Left lung (tissue), 10 donors: ENCODE results near the gene PRSS36. TPM values are rescaled to one million over a fixed set of nuclear protein-coding genes. Genes with fewer than 3 reads are reported as not detected.
A peak's percentile ranks its signal among the peaks of the same experiment; 100 is the strongest.

Experiments used
- ATAC-seq: fragments of 200-7000 bp; cut with Tn5 transposase; one replicate; pipeline ENCODE4 v1.9.1; 2020; ENCODE audit warnings: moderate library complexity
- DNase-seq, 4 donors: peaks; one replicate each; pipeline ENCODE4 v3.0.0-alpha.2; 2013 to 2020
- H3K27ac ChIP-seq, 2 donors: fragments of 200-600 bp; sonication (generic) in 1 of 2; one replicate each; pipeline versions ENCODE4 v1.5.0 to v1.8.0; 2020 to 2021
- H3K27me3 ChIP-seq, 2 donors: fragments of 200-600 bp; sonication (generic) in 1 of 2; one replicate each; pipeline versions ENCODE4 v1.5.0 to v1.8.0; 2020 to 2021
- H3K36me3 ChIP-seq, 2 donors: fragments of 200-600 bp; sonication (generic) in 1 of 2; one replicate each; pipeline versions ENCODE4 v1.5.0 to v1.8.0; 2020 to 2021
- H3K4me1 ChIP-seq, 2 donors: fragments of 200-600 bp; one replicate each; pipeline ENCODE4 v1.8.0; 2021
- H3K4me3 ChIP-seq, 2 donors: fragments of 200-600 bp; sonication (generic) in 1 of 2; one replicate each; pipeline versions ENCODE4 v1.5.0 to v1.8.0; 2020 to 2021; ENCODE audit warnings: mild to moderate bottlenecking in 1 of 2
- H3K9me3 ChIP-seq, 2 donors: fragments of 200-600 bp; sonication (generic) in 1 of 2; one replicate each; pipeline versions ENCODE4 v1.5.0 to v1.8.0; 2020 to 2021
- CTCF ChIP-seq, 2 donors: fragments of 200-600 bp; sonication (generic) in 1 of 2; IDR thresholded peaks; one replicate each; pipeline versions ENCODE4 v1.5.0 to v1.8.0; 2021; ENCODE audit warnings: antibody characterized with exemption in 2 of 2
- intact Hi-C, 2 donors: fragments of 100-400 bp; cut with DNase I; formaldehyde crosslinking; loops; one replicate each; pipeline versions ENCODE4 v1.11.2 to v1.14.2; 2022
- polyA plus RNA-seq, 6 donors: library from polyadenylated mRNA; unstranded; fragments of 120-200 nt; gene quantifications; one replicate each; pipeline ENCODE4 v1.2.1, GENCODE V29; 2013; ENCODE audit not compliant: insufficient read length in 6 of 6
- total RNA-seq, 2 donors: library from RNA; stranded (reverse); fragmentation: NEBNext Ultra II Directional; extraction: Animal tissue kit (Norgen Biotek cat#: 25700); gene quantifications; one replicate each; pipeline ENCODE4 v1.2.1, GENCODE V29; 2021
- donor health status: DM: no; HTN: yes; CAD: no.
- donor health status: DM: no; HTN: no; CAD: no.

Gene PRSS36
- total and polyA plus RNA-seq, 8 donors, result 0.70 to 5.8 (median 2.1) TPM

GRCh38 chr16:31093132-31093703 lies 56.6 kb downstream of the PRSS36 start:
- peaks cover 0 to 27% of the 10 kb centered on the region in 2 donors for H3K4me1 ChIP-seq
- no peak overlapping the region for H3K27ac ChIP-seq
- intact Hi-C loops, result no loop called here
- no peak for DNase-seq
- no peak for TF ChIP-seq CTCF (IDR thresholded peaks at IDR 0.05)
- H3K27me3 ChIP-seq, result no peaks in the 10 kb centered on the region
- ATAC-seq, result no peak
- H3K36me3 ChIP-seq, result peaks cover 0 to 32% of the 10 kb centered on the region in 2 donors
- H3K4me3 ChIP-seq, result peak overlapping the region; percentile 74 to 86
- H3K9me3 ChIP-seq, result no peaks in the 10 kb centered on the region

- Histone ChIP-seq H3K27ac (no peak overlapping the region), H3K4me3 (no peak overlapping the region), H3K9me3 (no peaks in the 10 kb centered on the region), H3K27me3 (no peaks in the 10 kb centered on the region), H3K4me1 (peaks cover 0 to 27% of the 10 kb centered on the region in 2 donors), H3K36me3 (peaks cover 0 to 40% of the 10 kb centered on the region in 2 donors)
- intact Hi-C loops, result no loop called here
- DNase-seq (no peak), ATAC-seq (no peak)
- no peak for TF ChIP-seq CTCF (IDR thresholded peaks at IDR 0.05)
Measured at GRCh38 chr16:31092330-31092729, 57.5 kb downstream of the PRSS36 start.

DNA sequence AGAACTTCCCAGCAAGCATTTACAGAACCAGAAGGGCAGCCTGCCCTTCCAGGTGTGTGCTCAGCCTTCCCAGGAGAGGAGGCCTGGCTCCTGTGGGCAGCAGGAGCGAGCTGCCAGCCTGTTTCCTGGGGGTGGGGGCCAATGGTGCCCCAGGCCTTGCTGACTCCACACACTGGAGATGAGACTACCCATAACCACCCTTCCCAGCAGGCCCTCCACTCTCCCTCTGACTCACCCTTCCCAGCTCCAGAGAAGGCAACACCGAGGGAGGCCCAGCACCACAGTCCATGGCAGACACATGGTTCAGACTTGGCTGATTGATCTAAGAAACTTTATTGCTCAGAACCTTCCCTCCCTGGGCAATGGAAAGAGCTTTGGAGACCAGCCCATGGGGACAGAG lies 59.3 kb downstream of the PRSS36 start:
- intact Hi-C loops, result no loop called here
- ATAC-seq, result no peak

GRCh38 chr16:31089199-31089598 lies 60.7 kb downstream of the PRSS36 start:
- intact Hi-C loops, result no loop called here
- ATAC-seq, result no peak

More for the DNA sequence above, 59.3 kb downstream of the PRSS36 start:
- H3K4me3 ChIP-seq, result no peak overlapping the region
- no peaks in the 10 kb centered on the region for H3K9me3 ChIP-seq
- peaks cover 0 to 20% of the 10 kb centered on the region in 2 donors for H3K4me1 ChIP-seq
- TF ChIP-seq CTCF (IDR thresholded peaks at IDR 0.05), result no peak
- peaks cover 0 to 57% of the 10 kb centered on the region in 2 donors for H3K36me3 ChIP-seq
- DNase-seq, result no peak
- no peak overlapping the region for H3K27ac ChIP-seq
- H3K27me3 ChIP-seq, result no peaks in the 10 kb centered on the region

More at GRCh38 chr16:31089199-31089598, 60.7 kb downstream of the PRSS36 start:
- Histone ChIP-seq H3K36me3 (peaks cover 0 to 70% of the 10 kb centered on the region in 2 donors), H3K9me3 (no peaks in the 10 kb centered on the region), H3K4me3 (no peak overlapping the region), H3K27ac (no peak overlapping the region), H3K27me3 (no peaks in the 10 kb centered on the region), H3K4me1 (peaks cover 0 to 11% of the 10 kb centered on the region in 2 donors)
- no peak for DNase-seq
- TF ChIP-seq CTCF (IDR thresholded peaks at IDR 0.05), result no peak

Other genes starting within 250 kb of the PRSS36 start
- gene FBXL19, start 226.5 kb downstream of the PRSS36 start, total RNA-seq, result 10 to 100 TPM; 11.2 to 18.7 TPM
- 10 to 100 TPM; 13.8 to 26.8 (median 20.9) TPM for gene FBXL19, start 226.5 kb downstream of the PRSS36 start, polyA plus RNA-seq
- gene ORAI3, start 201.0 kb downstream of the PRSS36 start, total RNA-seq, result 10 to 100 TPM; 20.7 to 23.2 TPM
- gene ORAI3, start 201.0 kb downstream of the PRSS36 start, polyA plus RNA-seq, result 10 to 100 TPM; 16.9 to 20.7 (median 18.6) TPM
- gene SETD1A, start 192.3 kb downstream of the PRSS36 start, total RNA-seq, result 10 to 100 TPM; 12.1 to 16.4 TPM
- gene SETD1A, start 192.3 kb downstream of the PRSS36 start, polyA plus RNA-seq, result 10 to 100 TPM; 14.7 to 21.5 (median 15.3) TPM
- 10 to 100 TPM; 25.9 to 28.4 TPM for gene HSD3B7, start 164.9 kb downstream of the PRSS36 start, total RNA-seq
- 1 to 10 TPM; 3.9 to 5.1 (median 4.5) TPM for gene HSD3B7, start 164.9 kb downstream of the PRSS36 start, polyA plus RNA-seq
- under 1 TPM; 0.47 to 0.50 TPM for gene STX1B, start 139.4 kb downstream of the PRSS36 start, total RNA-seq
- under 1 TPM; 0.24 to 0.85 (median 0.60) TPM for gene STX1B, start 139.4 kb downstream of the PRSS36 start, polyA plus RNA-seq
- 10 to 100 TPM; 65.4 to 84.8 TPM for gene STX4, start 116.5 kb downstream of the PRSS36 start, total RNA-seq
- 10 to 100 TPM; 37.7 to 47.6 (median 42.0) TPM for gene STX4, start 116.5 kb downstream of the PRSS36 start, polyA plus RNA-seq
- 10 to 100 TPM; 11.8 to 12.2 TPM for gene ZNF668, start 75.8 kb downstream of the PRSS36 start, total RNA-seq
- gene ZNF668, start 75.8 kb downstream of the PRSS36 start, polyA plus RNA-seq, result 1 to 10 TPM; 3.8 to 5.9 (median 5.4) TPM
- gene ZNF646, start 75.6 kb downstream of the PRSS36 start, total RNA-seq, result 10 to 100 TPM; 15.1 to 18.1 TPM
- 10 to 100 TPM; 11.3 to 14.6 (median 12.9) TPM for gene ZNF646, start 75.6 kb downstream of the PRSS36 start, polyA plus RNA-seq
- gene PRSS53, start 61.1 kb downstream of the PRSS36 start, total RNA-seq, result 1 to 10 TPM; 1.9 to 2.9 TPM
- 1 to 10 TPM in 5 of 6 donors, under 1 TPM in 1; 0.96 to 2.9 (median 2.2) TPM for gene PRSS53, start 61.1 kb downstream of the PRSS36 start, polyA plus RNA-seq
- 100 to 1,000 TPM in 1 of 2 donors, 10 to 100 TPM in 1; 76.4 to 102 TPM for gene VKORC1, start 55.3 kb downstream of the PRSS36 start, total RNA-seq
- 10 to 100 TPM; 62.0 to 66.5 (median 63.6) TPM for gene VKORC1, start 55.3 kb downstream of the PRSS36 start, polyA plus RNA-seq
- gene BCKDK, start 41.7 kb downstream of the PRSS36 start, total RNA-seq, result 10 to 100 TPM; 36.1 to 43.8 TPM
- gene BCKDK, start 41.7 kb downstream of the PRSS36 start, polyA plus RNA-seq, result 10 to 100 TPM; 32.8 to 40.9 (median 38.9) TPM
- gene KAT8, start 32.4 kb downstream of the PRSS36 start, total RNA-seq, result 10 to 100 TPM; 49.8 to 55.0 TPM
- gene KAT8, start 32.4 kb downstream of the PRSS36 start, polyA plus RNA-seq, result 10 to 100 TPM; 59.6 to 74.6 (median 63.9) TPM
- 100 to 1,000 TPM in 1 of 2 donors, 10 to 100 TPM in 1; 61.2 to 129 TPM for gene PRSS8, start 14.3 kb downstream of the PRSS36 start, total RNA-seq
- 100 to 1,000 TPM in 5 of 6 donors, 10 to 100 TPM in 1; 98.0 to 123 (median 107) TPM for gene PRSS8, start 14.3 kb downstream of the PRSS36 start, polyA plus RNA-seq
- gene FUS, start 30.1 kb upstream of the PRSS36 start, total RNA-seq, result 100 to 1,000 TPM; 180 to 259 TPM
- gene FUS, start 30.1 kb upstream of the PRSS36 start, polyA plus RNA-seq, result 100 to 1,000 TPM; 663 to 829 (median 794) TPM
- gene PYCARD, start 52.7 kb upstream of the PRSS36 start, total RNA-seq, result 10 to 100 TPM; 46.4 to 59.8 TPM
- gene PYCARD, start 52.7 kb upstream of the PRSS36 start, polyA plus RNA-seq, result 10 to 100 TPM; 13.2 to 21.9 (median 15.5) TPM
- under 1 TPM; 0.06 to 0.08 TPM for gene TRIM72, start 64.1 kb upstream of the PRSS36 start, total RNA-seq
- under 1 TPM; 0.14 to 0.24 (median 0.18) TPM for gene TRIM72, start 64.1 kb upstream of the PRSS36 start, polyA plus RNA-seq
- gene PYDC1, start 67.1 kb upstream of the PRSS36 start, total RNA-seq, result not detected
- not detected for gene PYDC1, start 67.1 kb upstream of the PRSS36 start, polyA plus RNA-seq
- gene ITGAM, start 109.9 kb upstream of the PRSS36 start, total RNA-seq, result 10 to 100 TPM; 44.5 to 91.3 TPM
- gene ITGAM, start 109.9 kb upstream of the PRSS36 start, polyA plus RNA-seq, result 1 to 10 TPM; 2.3 to 5.1 (median 3.2) TPM
- 100 to 1,000 TPM in 1 of 2 donors, 10 to 100 TPM in 1; 71.5 to 134 TPM for gene ITGAX, start 205.1 kb upstream of the PRSS36 start, total RNA-seq
- gene ITGAX, start 205.1 kb upstream of the PRSS36 start, polyA plus RNA-seq, result 1 to 10 TPM in 5 of 6 donors, under 1 TPM in 1; 0.94 to 2.0 (median 1.4) TPM
- gene ITGAD, start 243.3 kb upstream of the PRSS36 start, total RNA-seq, result under 1 TPM; 0.31 to 0.35 TPM
- gene ITGAD, start 243.3 kb upstream of the PRSS36 start, polyA plus RNA-seq, result under 1 TPM in 4 of 6 donors, not detected in 2; 0.04 to 0.24 (median 0.15) TPM